ENCODE data around the gene PINLYP.

GRCh38 chr19:43622070-43622469 lies 46.5 kb downstream of the PINLYP start:
- TF ChIP-seq PPARA (CRISPR knock-in tag; IDR thresholded peaks at IDR 0.05; ENCODE audit: borderline replicate concordance) (no peak), ZFP3 (CRISPR knock-in tag; IDR thresholded peaks at IDR 0.05) (no peak), CSDC2 (CRISPR knock-in tag; IDR thresholded peaks at IDR 0.05) (no peak), ARNTL (CRISPR knock-in tag; IDR thresholded peaks at IDR 0.05; ENCODE audit: borderline replicate concordance, low read depth) (no peak), PATZ1 (CRISPR knock-in tag; IDR thresholded peaks at IDR 0.05; ENCODE audit: borderline replicate concordance) (no peak), ESRRG (CRISPR knock-in tag; IDR thresholded peaks at IDR 0.05) (no peak), CREB5 (CRISPR knock-in tag; IDR thresholded peaks at IDR 0.05; ENCODE audit: low read depth) (no peak), TSHZ2 (CRISPR knock-in tag; IDR thresholded peaks at IDR 0.05) (no peak), GLIS3 (CRISPR knock-in tag; IDR thresholded peaks at IDR 0.05) (no peak), ZNF8 (CRISPR knock-in tag; IDR thresholded peaks at IDR 0.05) (no peak), ZNF565 (CRISPR knock-in tag; conservative IDR thresholded peaks at IDR 0.05; ENCODE audit: low read depth) (no peak)
